T-helper 1 cell treated with Interleukin-12 subunit alpha and Interleukin-12 subunit beta and Interleukin-4 antibody, amounts not matched to agents 30 ng/mL and 1 ng/mL, for 36 hours (primary cell): ENCODE data around the gene DCXR. TPM values are rescaled to one million over a fixed set of nuclear protein-coding genes. Genes with fewer than 3 reads are reported as not detected.

ENCODE experiments used
- intact Hi-C: fragments of 100-400 bp; cut with micrococcal nuclease; formaldehyde crosslinking; loops from one replicate; pipeline ENCODE4 v1.15.1; 2024
- total RNA-seq: library from RNA; stranded (reverse); gene quantifications from 2 replicates; pipeline ENCODE4 v1.2.3, GENCODE V29; 2022

DCXR gene
- total RNA-seq: 92.9 and 97.1 TPM in 2 replicates

GRCh38 chr17:82037092-82037888, at the start of gene DCXR:
TSS of gene DCXR (minus strand) at chr17:82037697. CDS start at chr17:82037682, 15 bp downstream.
- intact Hi-C loops: loop anchor here (1.0 to 10.0 kb wide), 9 partner anchors 14 to 548 kb away; partner anchors contain the start of genes DUS1L, FASN, GPS1 and LRRC45

- intact Hi-C loops: no loop called here
These were observed 48.7 kb upstream of the DCXR start for GRCh38 chr17:82085931-82086764.

GRCh38 chr17:82085031-82085861, 47.7 kb upstream of the DCXR start:
- intact Hi-C loops: no loop called here

GRCh38 chr17:82084373-82085030, 47.0 kb upstream of the DCXR start:
- intact Hi-C loops: no loop called here

GRCh38 chr17:82083533-82084359, 46.2 kb upstream of the DCXR start:
- intact Hi-C loops: no loop called here

- intact Hi-C loops: no loop called here
These were observed 45.5 kb upstream of the DCXR start for GRCh38 chr17:82083009-82083408.

- intact Hi-C loops: no loop called here
These were observed 45.0 kb upstream of the DCXR start for GRCh38 chr17:82082456-82082855.

GRCh38 chr17:82081966-82082365, 44.5 kb upstream of the DCXR start:
- intact Hi-C loops: no loop called here

GRCh38 chr17:82081546-82081945, 44.0 kb upstream of the DCXR start:
- intact Hi-C loops: no loop called here

GRCh38 chr17:82080789-82081464, 43.4 kb upstream of the DCXR start:
- intact Hi-C loops: no loop called here

- intact Hi-C loops: no loop called here
These were observed 42.7 kb upstream of the DCXR start for GRCh38 chr17:82080048-82080788.

- intact Hi-C loops: no loop called here
These were observed 41.6 kb upstream of the DCXR start for GRCh38 chr17:82079001-82079677.

GRCh38 chr17:82078433-82078832, 40.9 kb upstream of the DCXR start:
- intact Hi-C loops: no loop called here

- intact Hi-C loops: no loop called here
These were observed 40.3 kb upstream of the DCXR start for GRCh38 chr17:82077617-82078358.

- intact Hi-C loops: no loop called here
These were observed 39.5 kb upstream of the DCXR start for GRCh38 chr17:82076785-82077591.

- intact Hi-C loops: no loop called here
These were observed 38.7 kb upstream of the DCXR start for GRCh38 chr17:82076018-82076784.
